IMR-90 (cell line): ENCODE results near the gene ARHGAP18. TPM values are rescaled to one million over a fixed set of nuclear protein-coding genes. Genes with fewer than 3 reads are reported as not detected.

Experiments used
- ATAC-seq: fragments of 200-7000 bp; cut with Tn5 transposase; 2 replicates; pipeline ENCODE4 v1.9.1; 2020; ENCODE audit warnings: low read depth, mild to moderate bottlenecking, moderate library complexity
- BruUV-seq: library from RNA; stranded (reverse); fragments of 400-500 nt; replicated peaks from 2 replicates; lab custom pipeline; 2021; lab: Mats Ljungman, UMichigan
- CTCF ChIA-PET: fragments of 300-600 bp; formaldehyde crosslinking; extraction: SDS; loops from one replicate; lab custom pipeline; 2021; ENCODE audit warnings: antibody characterized with exemption; lab: Yijun Ruan, JAX
- POLR2A ChIA-PET: fragments of 300-600 bp; sonication (Branson Sonifier 250); formaldehyde crosslinking; loops from one replicate; lab custom pipeline; 2022; ENCODE audit warnings: antibody characterized with exemption; ENCODE audit not compliant: unreplicated experiment; lab: Charles Lee
- DNase-seq: peaks from one replicate; pipeline ENCODE4 v3.0.0; 2013
- H2AFZ ChIP-seq: replicated peaks from 2 replicates; pipeline ENCODE3; 2013; ENCODE audit warnings: low read length, mild to moderate bottlenecking; ENCODE audit not compliant: poor library complexity
- H2AK5ac ChIP-seq: 2 replicates; pipeline ENCODE4 v1.6.1; 2013; ENCODE audit warnings: low read depth, low read length, inconsistent platforms
- H2AK9ac ChIP-seq: replicated peaks from 2 replicates; pipeline ENCODE3; 2013; ENCODE audit warnings: mild to moderate bottlenecking, low read depth, low read length, moderate library complexity; ENCODE audit not compliant: poor library complexity
- H2BK120ac ChIP-seq: 2 replicates; pipeline ENCODE4 v1.6.1; 2013; ENCODE audit warnings: low read depth, low read length, inconsistent platforms
- H2BK15ac ChIP-seq: 3 replicates; pipeline ENCODE4 v1.6.1; 2013; ENCODE audit warnings: low read depth, low read length, inconsistent platforms
- H2BK20ac ChIP-seq: 2 replicates; pipeline ENCODE4 v1.6.1; 2013; ENCODE audit warnings: low read depth, mild to moderate bottlenecking, inconsistent platforms, low read length, moderate library complexity
- H2BK5ac ChIP-seq: 2 replicates; pipeline ENCODE4 v1.6.1; 2013; ENCODE audit warnings: mild to moderate bottlenecking, low read depth, low read length, inconsistent platforms; ENCODE audit not compliant: poor library complexity, severe bottlenecking
- H3K14ac ChIP-seq: replicated peaks from 2 replicates; pipeline ENCODE4 v1.6.1; 2013; ENCODE audit warnings: low read depth, low read length, inconsistent platforms
- H3K18ac ChIP-seq: 2 replicates; pipeline ENCODE4 v1.6.1; 2013; ENCODE audit warnings: low read depth, low read length, control low read depth
- H3K23ac ChIP-seq: 2 replicates; pipeline ENCODE4 v1.6.1; 2013; ENCODE audit warnings: low read depth, low read length, inconsistent platforms
- H3K27ac ChIP-seq: 2 replicates; pipeline ENCODE4 v1.5.1; 2013; ENCODE audit warnings: mild to moderate bottlenecking, control low read depth, low read length; ENCODE audit not compliant: insufficient read depth
- H3K27me3 ChIP-seq: 2 replicates; pipeline ENCODE4 v1.6.1; 2013; ENCODE audit warnings: low read length; ENCODE audit not compliant: control insufficient read depth, insufficient read depth
- H3K36me3 ChIP-seq: 2 replicates; pipeline ENCODE4 v1.6.1; 2013; ENCODE audit warnings: low read length, mixed read lengths; ENCODE audit not compliant: control insufficient read depth, insufficient read depth
- H3K4ac ChIP-seq: 2 replicates; pipeline ENCODE4 v1.6.1; 2013; ENCODE audit warnings: low read depth, low read length, inconsistent platforms
- H3K4me1 ChIP-seq: 2 replicates; pipeline ENCODE4 v1.6.1; 2013; ENCODE audit warnings: low read length, mixed read lengths; ENCODE audit not compliant: control insufficient read depth, insufficient read depth
- H3K4me2 ChIP-seq: 2 replicates; pipeline ENCODE4 v1.6.1; 2013; ENCODE audit warnings: low read depth, mild to moderate bottlenecking, control low read depth, low read length, moderate library complexity
- H3K4me3 ChIP-seq: 2 replicates; pipeline ENCODE4 v1.5.1; 2013; ENCODE audit warnings: low read depth, mild to moderate bottlenecking, control low read depth, low read length, moderate library complexity; ENCODE audit not compliant: insufficient read depth
- H3K56ac ChIP-seq: 2 replicates; pipeline ENCODE4 v1.6.1; 2013; ENCODE audit warnings: low read length, inconsistent platforms; ENCODE audit not compliant: insufficient read depth; ENCODE audit errors: extremely low read depth
- H3K79me1 ChIP-seq, 2 experiments: 2 replicates each; pipeline ENCODE4 v1.6.1; 2013; ENCODE audit warnings: low read length in 2 of 2, inconsistent platforms in 1 of 2, low read depth in 1 of 2
- H3K9ac ChIP-seq: 2 replicates; pipeline ENCODE4 v1.6.1; 2013; ENCODE audit warnings: low read depth, low read length, control low read depth
- H3K9me1 ChIP-seq: 2 replicates; pipeline ENCODE4 v1.6.1; 2013; ENCODE audit warnings: low read length, inconsistent platforms; ENCODE audit not compliant: insufficient read depth
- H3K9me3 ChIP-seq: 2 replicates; pipeline ENCODE4 v1.6.1; 2013; ENCODE audit warnings: low read length; ENCODE audit not compliant: control insufficient read depth, insufficient read depth
- H4K20me1 ChIP-seq: 2 replicates; pipeline ENCODE4 v1.6.1; 2013; ENCODE audit warnings: low read length, inconsistent platforms; ENCODE audit not compliant: insufficient read depth
- H4K5ac ChIP-seq: 2 replicates; pipeline ENCODE4 v1.6.1; 2013; ENCODE audit warnings: mild to moderate bottlenecking, low read depth, low read length, control low read depth
- H4K8ac ChIP-seq, 2 experiments: 2 replicates each; pipeline ENCODE4 v1.6.1; 2013; ENCODE audit warnings: low read depth in 2 of 2, low read length in 2 of 2, control low read depth in 1 of 2, inconsistent platforms in 1 of 2
- H4K91ac ChIP-seq: 2 replicates; pipeline ENCODE4 v1.6.1; 2013; ENCODE audit warnings: low read depth, low read length, inconsistent platforms; ENCODE audit not compliant: insufficient read depth
- CEBPB ChIP-seq: IDR thresholded peaks from 2 replicates; pipeline ENCODE4 v1.6.1; 2012; ENCODE audit warnings: low read depth, low read length, improper control_type of control experiment
- ELK1 ChIP-seq: fragments of 150-350 bp; IDR thresholded peaks from 2 replicates; pipeline ENCODE4 v1.6.1; 2016; ENCODE audit warnings: low read depth, mild to moderate bottlenecking, low read length, moderate library complexity, borderline replicate concordance
- FOS ChIP-seq: fragments of 150-350 bp; IDR thresholded peaks from 2 replicates; pipeline ENCODE4 v1.6.1; 2016; ENCODE audit warnings: low read depth, low read length
- MAFK ChIP-seq: IDR thresholded peaks from 2 replicates; pipeline ENCODE4 v1.6.1; 2012; ENCODE audit warnings: low read depth, low read length, improper control_type of control experiment
- MXI1 ChIP-seq: IDR thresholded peaks from 2 replicates; pipeline ENCODE4 v1.6.1; 2012; ENCODE audit warnings: low read depth, mild to moderate bottlenecking, low read length, moderate library complexity, borderline replicate concordance
- WGBS, 2 experiments: methylation state at CpG; one replicate each; pipeline versions ENCODE4 v1.1.5 to v1.1.7; 2013; ENCODE audit warnings: missing lambda C conversion rate in 2 of 2; ENCODE audit not compliant: insufficient read length in 1 of 2; ENCODE audit errors: extremely low coverage in 2 of 2; 5-methylcytosine and 5-hydroxymethylcytosine counted together
- dilution Hi-C: fragments of 300-500 bp; cut with HindIII; formaldehyde crosslinking; loops from one replicate; pipeline ENCODE4 v1.14.3; 2018; ENCODE audit warnings: low sequenced_read_pairs; ENCODE audit not compliant: unreplicated experiment
- in situ Hi-C: fragments of 300-500 bp; cut with MboI; formaldehyde crosslinking; loops from 3 replicates; pipeline ENCODE4 v1.14.3; 2019; ENCODE audit warnings: low sequenced_read_pairs, inconsistent platforms, mixed read lengths
- intact Hi-C: fragments of 100-400 bp; cut with micrococcal nuclease; formaldehyde crosslinking; loops from 2 replicates; pipeline ENCODE4 v1.10.0; 2022
- polyA plus RNA-seq, 3 experiments: library from polyadenylated mRNA; depleted of rRNA; stranded (reverse); fragments of >200 nt; gene quantifications; 2 replicates each; pipeline ENCODE4 v1.2.3, GENCODE V29; 2012; ENCODE audit warnings: low replicate concordance in 1 of 3
- total RNA-seq: library from RNA; depleted of rRNA; stranded (reverse); fragments of >200 nt; gene quantifications from 2 replicates; pipeline ENCODE4 v1.2.3, GENCODE V29; 2012

Gene ARHGAP18
- total and polyA plus RNA-seq, 2 of the 4 experiments (the other 2 are of a cell fraction): 6.2 to 17.0 TPM

DNA sequence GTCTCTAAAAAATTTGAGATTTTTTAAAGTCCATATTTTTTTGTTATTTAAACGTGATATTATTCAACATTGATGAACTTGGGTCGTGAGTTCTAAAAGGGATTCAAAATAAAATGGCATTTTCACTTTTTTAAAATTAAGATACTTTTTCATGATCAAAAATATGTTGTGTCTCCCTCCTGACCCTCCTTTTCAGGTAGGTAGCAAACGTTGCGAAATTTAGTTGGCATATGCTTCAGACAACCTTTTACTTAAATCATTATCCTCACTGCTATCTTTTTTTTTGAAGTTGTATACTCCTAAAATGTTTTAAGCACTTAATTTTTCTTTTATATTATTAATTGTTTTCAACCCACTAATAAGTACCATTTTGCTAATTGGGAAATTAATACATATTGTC is 133.5 kb downstream of the ARHGAP18 start:
- DNase-seq (no peak), ATAC-seq (no peak)
- no CpG with 5 or more reads among the region's 4 CpGs for WGBS, 2 experiments
- H4K91ac ChIP-seq: no peak overlapping the region
- no peak overlapping the region for H3K18ac ChIP-seq
- H2BK20ac ChIP-seq: no peak overlapping the region
- H3K9ac ChIP-seq: no peak overlapping the region
- no peak for TF ChIP-seq FOS
- no peak for TF ChIP-seq ELK1
- TF ChIP-seq CEBPB: peak; percentile 69
- TF ChIP-seq MXI1: no peak
- TF ChIP-seq MAFK: no peak
- no peak overlapping the region for H3K27ac ChIP-seq
- H3K27me3 ChIP-seq: no peaks in the 10 kb centered on the region
- dilution Hi-C loops (no loop called here), intact Hi-C loops (loop anchor here (5.0 to 10.0 kb wide), 4 partner anchors 286 to 1054 kb away; partner anchors contain the start of genes PTPRK and TMEM244), in situ Hi-C loops (loop anchor here (5.0 kb wide), 1 partner anchor 74 kb away; no protein-coding TSS in a partner anchor)
- H4K20me1 ChIP-seq: no peaks in the 10 kb centered on the region
- no peak overlapping the region for H3K4me2 ChIP-seq
- CTCF ChIA-PET: interaction anchor here (1.2 kb wide), 1 partner anchor 45 kb away, joined by 3 read pairs; no protein-coding TSS in a partner anchor
- H3K36me3 ChIP-seq: no peaks in the 10 kb centered on the region
- H3K23ac ChIP-seq: no peak overlapping the region
- H2BK120ac ChIP-seq: no peak overlapping the region
- H3K4me1 ChIP-seq: peaks cover 2% of the 10 kb centered on the region; the same call in 1 of the 2 replicates
- peaks cover 2% of the 10 kb centered on the region; the same call in 1 of the 2 replicates for H3K9me1 ChIP-seq
- no peak overlapping the region for H2AK9ac ChIP-seq
- no peak overlapping the region for H3K4me3 ChIP-seq
- H2BK15ac ChIP-seq: no peak overlapping the region
- no peaks in the 10 kb centered on the region for H3K9me3 ChIP-seq
- POLR2A ChIA-PET: no interaction called here
- no peak overlapping the region for H4K8ac ChIP-seq
- H2BK5ac ChIP-seq: no peak overlapping the region
- H3K79me1 ChIP-seq: no peaks in the 10 kb centered on the region
- no peak overlapping the region for H3K4ac ChIP-seq
- H4K5ac ChIP-seq: no peak overlapping the region
- H3K14ac ChIP-seq: no peak overlapping the region
- H2AK5ac ChIP-seq: no peak overlapping the region
- no TSS peak for BruUV-seq
- no peak overlapping the region for H3K56ac ChIP-seq
- H2AFZ ChIP-seq: no peak overlapping the region
